HG02610 (cell line): ENCODE measurements around the gene KLHL41.
"Not testable (repeated sequence)": the region's sequence is repeated elsewhere in the genome, so short reads cannot be mapped to it uniquely, and the experiment has no call there.

ENCODE experiments used
- ATAC-seq: cut with Tn5 transposase; IDR thresholded peaks from one replicate; pipeline ENCODE4 v1.9.1; 2021; ENCODE audit warnings: mild to moderate bottlenecking, moderate library complexity; ENCODE audit not compliant: unreplicated experiment

The KLHL41 gene

GRCh38 chr2:169509955-169510354, 453 bp downstream of the KLHL41 start:
- ATAC-seq: no peak

- ATAC-seq: no peak
These were observed 994 bp downstream of the KLHL41 start for GRCh38 chr2:169510496-169510895.

GRCh38 chr2:169511818-169512217, 2.3 kb downstream of the KLHL41 start:
- ATAC-seq: no peak

GRCh38 chr2:169512525-169512924, 3.0 kb downstream of the KLHL41 start:
- no peak for ATAC-seq

- ATAC-seq: no peak
These were observed 3.6 kb downstream of the KLHL41 start for GRCh38 chr2:169513094-169513493.

DNA sequence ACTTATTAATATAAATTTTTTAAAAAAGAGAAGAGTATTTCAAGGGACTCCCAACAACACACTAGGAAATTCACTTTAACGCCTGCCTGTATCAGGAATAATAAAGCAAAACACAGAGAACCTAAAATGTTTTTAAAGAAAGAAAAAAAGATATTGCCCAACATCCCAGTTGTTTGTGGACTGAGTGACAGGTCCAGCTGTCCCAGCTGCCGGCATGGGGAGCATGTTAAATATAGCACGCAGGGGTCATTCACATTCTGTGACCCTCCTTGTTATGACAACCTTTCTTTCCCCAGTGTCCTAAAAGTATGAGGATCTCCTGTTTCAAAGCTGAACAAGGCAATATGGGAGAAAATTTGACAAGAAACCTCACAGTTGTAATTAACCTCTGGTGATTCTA, 4.4 kb downstream of the KLHL41 start:
- ATAC-seq: no peak

GRCh38 chr2:169514758-169515157, 5.3 kb downstream of the KLHL41 start:
- not testable (repeated sequence) for ATAC-seq

DNA sequence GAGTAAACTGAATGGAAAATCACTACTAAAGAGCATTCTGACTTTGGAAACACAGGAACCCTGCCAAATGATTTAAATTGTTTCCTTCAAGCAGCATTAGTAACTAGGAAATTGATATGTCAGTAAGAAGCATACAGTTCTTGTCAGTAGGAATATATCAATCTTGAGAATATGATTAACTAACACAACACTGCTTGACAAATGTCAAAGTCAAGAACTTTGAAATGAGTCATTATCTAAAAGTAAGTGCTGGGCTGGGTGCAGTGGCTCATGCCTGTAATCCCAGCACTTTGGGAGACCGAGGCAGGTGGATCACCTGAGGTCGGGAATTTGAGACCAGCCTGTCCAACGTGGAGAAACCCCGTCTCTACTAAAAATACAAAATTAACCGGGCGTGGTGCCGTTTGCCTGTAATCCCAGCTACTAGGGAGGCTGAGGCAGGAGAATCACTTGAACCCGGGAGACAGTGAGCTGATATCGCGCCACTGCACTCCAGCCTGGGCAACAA, 7.0 kb downstream of the KLHL41 start:
- not testable (repeated sequence) for ATAC-seq

DNA sequence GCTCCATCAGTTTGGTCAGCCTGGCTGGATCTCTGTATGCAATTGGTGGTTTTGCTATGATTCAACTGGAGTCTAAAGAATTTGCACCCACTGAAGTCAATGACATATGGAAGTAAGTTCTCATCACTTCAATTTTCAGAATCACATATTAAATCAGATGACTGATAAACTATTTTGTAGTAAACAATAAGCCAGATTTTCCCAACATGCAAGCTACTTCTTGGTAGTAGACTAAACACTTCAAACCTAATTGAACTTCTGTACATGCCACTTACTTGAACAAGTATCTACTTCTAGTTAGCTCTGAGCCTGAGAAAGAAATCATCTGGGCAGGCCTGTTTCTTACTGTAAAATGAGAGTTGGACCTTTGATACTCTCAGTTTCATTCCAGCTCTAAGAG, 11.4 kb downstream of the KLHL41 start:
- ATAC-seq: no peak

GRCh38 chr2:169523681-169524080, 14.2 kb downstream of the KLHL41 start:
- ATAC-seq: no peak

GRCh38 chr2:169525434-169525833, 15.9 kb downstream of the KLHL41 start:
- no peak for ATAC-seq

GRCh38 chr2:169526451-169526850, 16.9 kb downstream of the KLHL41 start:
- no peak for ATAC-seq

DNA sequence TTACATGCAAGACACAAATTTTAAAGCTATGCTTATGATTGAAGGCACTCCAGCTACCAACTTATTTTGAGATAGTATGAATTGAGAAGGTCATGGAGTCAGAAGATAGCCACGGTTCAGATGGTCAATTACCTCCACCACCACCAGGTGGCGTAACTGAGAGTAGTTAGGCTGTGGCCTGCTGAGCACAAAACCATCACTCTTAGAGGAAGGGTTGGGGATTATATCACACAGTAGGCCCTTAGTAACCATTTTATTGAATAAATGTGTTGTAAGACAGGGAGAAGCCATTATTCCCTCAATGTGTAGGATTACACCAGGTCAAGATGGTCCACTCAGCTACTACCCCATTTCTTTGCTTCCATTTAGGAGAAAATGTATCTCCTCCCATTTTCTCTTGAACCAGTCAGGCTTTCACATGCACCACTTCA, 18.8 kb downstream of the KLHL41 start:
- ATAC-seq: peak; percentile 71

DNA sequence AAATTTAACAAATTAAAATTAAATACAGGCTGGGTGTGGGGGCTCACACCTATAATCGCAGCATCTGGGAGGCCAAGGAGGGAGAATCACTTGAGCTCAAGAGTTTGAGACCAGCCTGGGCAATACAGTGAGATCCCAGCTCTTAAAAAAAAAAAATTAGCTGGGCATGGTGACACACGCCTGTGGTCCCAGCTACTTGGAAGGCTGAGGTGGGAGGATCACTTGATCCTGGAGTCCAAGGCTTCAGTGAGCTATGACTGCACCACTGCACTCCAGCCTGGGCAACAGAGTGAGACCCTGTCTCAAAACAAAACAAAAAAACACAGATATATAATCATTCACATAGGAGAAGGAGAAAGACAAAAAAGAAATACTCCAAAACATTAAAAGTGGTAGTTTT, 30.0 kb downstream of the KLHL41 start:
- ATAC-seq: not testable (repeated sequence)

DNA sequence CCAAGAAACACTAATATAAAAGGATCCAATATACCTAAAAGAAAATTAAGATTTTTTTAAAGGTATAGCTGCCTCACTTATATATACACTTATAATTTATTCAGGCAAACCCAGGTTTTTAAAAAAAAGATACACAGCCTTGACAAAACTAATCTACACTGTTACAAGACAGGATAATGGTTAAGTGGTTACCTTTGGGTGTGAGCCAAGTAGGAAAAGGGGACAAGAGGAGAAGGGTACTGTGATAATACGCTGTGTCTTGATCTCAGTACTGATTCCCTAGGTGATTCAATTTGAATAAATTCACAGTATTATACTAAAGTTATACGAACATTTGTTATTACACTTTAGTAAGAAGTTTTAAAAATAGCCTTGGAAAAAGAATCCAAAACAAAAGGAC, 30.6 kb downstream of the KLHL41 start:
- no peak for ATAC-seq

- ATAC-seq: no peak
These were observed 32.9 kb downstream of the KLHL41 start for GRCh38 chr2:169542433-169542832.

- no peak for ATAC-seq
These were observed 37.3 kb downstream of the KLHL41 start for GRCh38 chr2:169546756-169547155.

- no peak for ATAC-seq
These were observed 51.9 kb downstream of the KLHL41 start for GRCh38 chr2:169561364-169561763.

DNA sequence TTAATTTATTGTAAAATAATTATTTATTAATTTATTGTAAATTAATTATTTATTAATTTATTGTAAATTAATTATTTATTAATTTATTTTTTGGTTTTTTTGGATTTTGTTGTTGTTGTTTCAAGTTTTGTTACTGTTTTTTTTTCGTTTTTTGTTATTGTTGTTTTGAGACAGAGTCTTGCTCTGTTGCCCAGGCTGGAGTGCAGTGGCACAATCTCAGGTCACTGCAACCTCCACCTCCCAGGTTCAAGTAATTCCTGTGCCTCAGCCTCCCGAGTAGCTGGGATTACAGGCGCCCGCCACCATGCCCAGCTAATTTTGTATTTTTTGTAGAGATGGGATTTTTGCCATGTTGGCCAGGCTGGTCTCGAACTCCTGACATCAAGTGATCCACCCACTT, 52.6 kb downstream of the KLHL41 start:
- ATAC-seq: not testable (repeated sequence)

DNA sequence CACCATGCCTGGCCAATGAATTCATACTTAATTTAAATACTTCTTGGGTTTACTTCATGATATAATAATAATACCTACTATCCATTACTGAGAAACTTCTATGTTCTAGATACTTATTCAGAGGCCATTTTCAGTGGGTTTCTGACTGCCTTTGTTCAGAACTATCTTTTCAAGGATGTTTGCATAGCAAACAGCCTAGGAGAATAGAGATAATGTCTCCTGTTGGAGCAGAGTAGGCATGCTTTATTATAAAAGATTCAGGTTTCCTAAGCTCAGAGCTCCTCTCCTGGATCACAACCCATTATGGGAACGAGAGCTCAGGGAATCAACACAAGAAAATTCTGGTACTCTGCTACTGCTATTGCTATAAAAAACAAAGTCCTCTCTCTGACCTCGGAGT, 53.0 kb downstream of the KLHL41 start:
- ATAC-seq: no peak

DNA sequence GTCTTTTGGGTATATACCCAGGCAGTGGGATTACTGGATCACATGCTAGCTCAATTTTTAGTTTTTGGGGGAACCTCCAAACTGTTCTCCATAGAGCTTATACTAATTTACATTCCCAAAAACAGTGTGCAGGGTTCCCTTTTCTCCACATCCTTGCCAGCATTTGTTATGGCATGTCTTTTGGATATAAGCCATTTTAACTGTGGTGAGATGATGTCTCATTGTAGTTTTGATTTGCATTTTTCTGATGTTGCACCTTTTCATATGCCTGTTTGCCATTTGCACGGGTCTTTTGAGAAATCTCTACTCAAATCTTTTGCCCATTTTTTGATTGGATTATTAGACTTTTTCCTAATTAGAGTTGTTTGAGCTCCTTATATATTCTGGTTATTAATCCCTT, 56.2 kb downstream of the KLHL41 start:
- ATAC-seq: no peak

- no peak for ATAC-seq
These were observed 60.4 kb downstream of the KLHL41 start for GRCh38 chr2:169569948-169570347.

GRCh38 chr2:169570752-169571151, 61.2 kb downstream of the KLHL41 start:
- not testable (repeated sequence) for ATAC-seq
